RCC 7860 (cell line): Measurements from ENCODE around the gene SH3RF3.

Experiments
- DNase-seq: peaks from one replicate; pipeline ENCODE4 v3.0.0-alpha.2; 2015; ENCODE audit warnings: low spot score
- FAIRE-seq: peaks from 2 replicates; lab custom pipeline; 2012; peaks lifted over from hg19 to GRCh38; lab: Jason Lieb, UNC

SH3RF3 gene

GRCh38 chr2:109476641-109477441 is 347.8 kb downstream of the SH3RF3 start:
- no peak for FAIRE-seq
- DNase-seq: no peak

GRCh38 chr2:109478906-109479493 is 350.0 kb downstream of the SH3RF3 start:
- FAIRE-seq (no peak), DNase-seq (no peak)

GRCh38 chr2:109479804-109480203 is 350.8 kb downstream of the SH3RF3 start:
- FAIRE-seq (no peak), DNase-seq (no peak)

GRCh38 chr2:109480486-109481195 is 351.6 kb downstream of the SH3RF3 start:
- FAIRE-seq (no peak), DNase-seq (no peak)

- no peak for DNase-seq
- no peak for FAIRE-seq
Observed at GRCh38 chr2:109481196-109481555, 352.2 kb downstream of the SH3RF3 start.

GRCh38 chr2:109481599-109481998 is 352.6 kb downstream of the SH3RF3 start:
- peak; percentile 36 for DNase-seq
- no peak for FAIRE-seq

- FAIRE-seq (no peak), DNase-seq (no peak)
Observed at GRCh38 chr2:109482361-109482861, 353.4 kb downstream of the SH3RF3 start.

- FAIRE-seq (no peak), DNase-seq (peak; percentile 84)
Observed at GRCh38 chr2:109486711-109487535, 357.9 kb downstream of the SH3RF3 start.

GRCh38 chr2:109487536-109487869 is 358.5 kb downstream of the SH3RF3 start:
- DNase-seq: no peak
- FAIRE-seq: no peak

- no peak for DNase-seq
Observed at GRCh38 chr2:109487871-109488655, 359.1 kb downstream of the SH3RF3 start.

GRCh38 chr2:109489296-109489695 is 360.3 kb downstream of the SH3RF3 start:
- no peak for FAIRE-seq
- DNase-seq: no peak

More at GRCh38 chr2:109487871-109488655, 359.1 kb downstream of the SH3RF3 start:
- FAIRE-seq: no peak

- no peak for DNase-seq
- no peak for FAIRE-seq
Observed at GRCh38 chr2:109493176-109493935, 364.4 kb downstream of the SH3RF3 start.

GRCh38 chr2:109494351-109494750 is 365.3 kb downstream of the SH3RF3 start:
- DNase-seq (no peak), FAIRE-seq (no peak)

- DNase-seq (peak; percentile 13), FAIRE-seq (no peak)
Observed at GRCh38 chr2:109497463-109497862, 368.5 kb downstream of the SH3RF3 start.

- no peak for FAIRE-seq
- DNase-seq: no peak
Observed at GRCh38 chr2:109497911-109498870, 369.2 kb downstream of the SH3RF3 start.

- DNase-seq (no peak), FAIRE-seq (no peak)
Observed at GRCh38 chr2:109498906-109499305, 369.9 kb downstream of the SH3RF3 start.

GRCh38 chr2:109499566-109499965 is 370.6 kb downstream of the SH3RF3 start:
- no peak for FAIRE-seq
- DNase-seq: no peak

- FAIRE-seq (no peak), DNase-seq (no peak)
Observed at GRCh38 chr2:109500910-109501309, 371.9 kb downstream of the SH3RF3 start.
